Measurements from ENCODE around the gene CERS6.

The CERS6 gene

DNA sequence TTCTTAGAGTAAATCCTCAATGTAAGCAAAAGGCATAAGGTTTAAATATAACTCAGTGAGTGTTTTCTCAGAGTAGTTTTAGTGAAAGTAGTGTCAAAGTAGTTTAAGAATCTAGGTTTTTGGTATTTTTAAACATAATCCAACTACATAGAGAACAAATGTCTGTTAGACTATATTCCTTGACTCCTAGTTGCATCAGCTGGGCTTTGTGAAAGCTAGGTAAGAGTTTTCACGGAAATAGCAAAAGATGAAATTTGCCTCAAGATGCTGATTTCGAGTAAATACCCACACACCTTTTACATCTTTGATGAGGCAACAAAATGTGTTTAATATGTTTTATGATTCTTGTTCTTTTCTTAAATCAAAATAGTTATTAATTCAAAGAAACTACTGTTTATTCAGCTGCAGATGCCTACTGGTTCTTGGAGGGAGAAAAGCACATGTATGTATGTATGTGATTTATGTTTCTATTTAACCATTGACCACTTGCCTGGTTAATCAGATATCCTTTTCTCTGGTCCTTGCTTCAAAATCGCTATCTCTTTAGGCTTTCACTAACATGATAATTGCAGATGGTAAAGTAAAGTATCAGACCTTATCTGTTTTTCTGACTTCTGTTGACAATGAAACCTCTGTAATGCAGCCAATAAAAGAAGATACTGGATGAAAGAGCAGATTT, 229.0 kb downstream of the CERS6 start:
- no peak for DNase-seq

DNA sequence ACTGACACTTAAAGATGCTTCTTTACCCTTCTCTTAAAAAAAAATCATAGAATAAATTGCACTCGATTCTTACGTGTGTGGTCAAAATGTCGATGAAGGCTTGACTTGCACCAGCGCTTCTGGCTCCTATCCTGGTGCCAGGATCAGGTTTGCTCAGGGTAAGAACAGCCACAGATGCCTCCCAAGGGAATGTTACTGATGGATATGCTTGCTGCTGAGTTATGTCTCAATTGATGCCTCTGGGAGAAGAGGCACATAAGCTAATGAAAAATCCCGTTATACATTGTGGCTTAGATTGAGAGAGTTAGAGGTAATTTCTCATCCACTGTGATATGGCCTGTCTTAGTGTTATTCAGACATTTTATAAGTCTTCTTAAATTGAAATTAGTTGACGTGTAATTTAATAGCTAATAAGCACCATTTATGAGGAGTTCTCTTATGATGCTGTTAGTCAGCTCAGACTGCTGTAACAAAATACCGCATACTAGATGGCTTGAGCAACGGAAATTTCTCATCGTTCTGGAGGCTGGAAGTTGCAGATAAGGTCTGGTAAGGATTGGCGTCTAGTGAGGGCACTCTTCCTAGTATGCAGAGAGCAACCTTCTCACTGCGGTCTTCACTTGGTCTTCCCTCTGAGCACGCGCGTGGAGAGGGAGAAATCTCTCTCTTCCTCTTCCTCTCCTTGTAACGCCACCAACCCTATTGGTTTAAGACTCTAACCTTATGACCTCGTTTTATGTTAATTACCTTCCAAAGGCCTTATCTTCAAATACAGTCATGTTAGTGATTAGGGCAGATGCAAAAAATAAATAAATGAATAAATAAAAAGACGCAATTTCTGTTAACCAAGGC, 229.8 kb downstream of the CERS6 start:
- DNase-seq = no peak

GRCh38 chr2:168686452-168687191, 230.6 kb downstream of the CERS6 start:
- no peak for DNase-seq

DNA sequence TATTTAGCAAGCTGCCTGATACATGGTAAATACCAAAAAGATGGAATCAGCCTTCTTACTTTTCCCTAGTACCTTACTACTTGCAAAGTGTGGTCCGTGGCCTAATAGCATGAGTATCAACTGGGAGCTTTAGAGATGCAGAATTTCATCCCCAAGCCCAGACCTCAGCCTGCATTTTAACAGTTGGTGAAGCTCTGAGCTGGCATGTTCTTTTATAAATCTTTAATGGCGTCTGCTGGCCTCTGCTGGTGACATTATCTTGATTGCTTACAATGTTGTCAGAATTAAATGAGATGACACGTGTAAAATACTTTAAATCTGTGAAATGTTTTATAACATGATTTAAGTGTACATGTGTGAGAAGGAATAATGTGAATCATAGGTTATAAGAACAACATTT, 231.2 kb downstream of the CERS6 start:
- DNase-seq = no peak

- DNase-seq = no peak
Measured at GRCh38 chr2:168690381-168690885, 234.4 kb downstream of the CERS6 start.

DNA sequence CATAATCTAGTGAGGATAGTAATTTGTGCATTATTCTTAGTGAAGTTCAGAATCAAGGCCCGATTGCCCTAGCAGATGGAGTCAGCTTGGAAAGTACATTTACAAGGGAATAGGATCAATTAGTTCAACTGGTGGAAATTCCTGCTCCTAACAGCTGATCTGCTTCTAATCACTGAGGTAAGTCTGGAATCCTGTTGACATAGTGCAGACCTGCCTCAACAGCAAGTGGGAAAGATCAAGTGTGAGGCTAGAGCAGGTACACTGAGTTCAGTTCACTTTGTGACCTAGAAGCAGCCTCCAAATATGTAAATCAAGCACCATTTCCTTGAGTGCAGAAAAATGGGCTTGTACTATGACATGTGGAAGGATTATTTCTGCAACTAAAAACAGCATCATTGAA, 235.1 kb downstream of the CERS6 start:
- no peak for DNase-seq

GRCh38 chr2:168692132-168692744, 236.2 kb downstream of the CERS6 start:
- no peak for DNase-seq

GRCh38 chr2:168694173-168694572, 238.1 kb downstream of the CERS6 start:
- DNase-seq = no peak

- DNase-seq = no peak
Measured at GRCh38 chr2:168694866-168695265, 238.8 kb downstream of the CERS6 start.

GRCh38 chr2:168697668-168698121, 241.6 kb downstream of the CERS6 start:
- DNase-seq = no peak

DNA sequence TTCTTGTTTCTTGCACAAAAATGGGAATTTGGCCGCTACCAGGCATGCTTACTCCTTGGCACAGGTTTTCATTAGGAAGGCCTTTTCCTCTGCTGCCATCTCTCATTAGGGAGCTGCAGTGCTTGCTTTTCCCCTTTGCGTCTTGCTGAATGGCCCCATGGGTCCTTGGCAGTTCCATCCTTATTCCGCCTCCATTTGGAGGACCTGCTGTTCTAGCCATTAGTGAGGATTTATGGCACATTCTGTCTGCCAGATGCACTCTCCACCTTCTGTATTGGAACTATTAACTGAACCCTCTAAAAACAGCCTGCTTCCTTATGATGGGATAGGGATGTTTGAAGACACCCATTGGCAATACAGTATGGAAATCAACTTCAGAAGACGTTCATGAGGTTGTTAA, 242.9 kb downstream of the CERS6 start:
- no peak for DNase-seq

GRCh38 chr2:168699844-168700417, 243.9 kb downstream of the CERS6 start:
- DNase-seq = no peak

GRCh38 chr2:168700615-168701245, 244.7 kb downstream of the CERS6 start:
- DNase-seq = no peak

DNA sequence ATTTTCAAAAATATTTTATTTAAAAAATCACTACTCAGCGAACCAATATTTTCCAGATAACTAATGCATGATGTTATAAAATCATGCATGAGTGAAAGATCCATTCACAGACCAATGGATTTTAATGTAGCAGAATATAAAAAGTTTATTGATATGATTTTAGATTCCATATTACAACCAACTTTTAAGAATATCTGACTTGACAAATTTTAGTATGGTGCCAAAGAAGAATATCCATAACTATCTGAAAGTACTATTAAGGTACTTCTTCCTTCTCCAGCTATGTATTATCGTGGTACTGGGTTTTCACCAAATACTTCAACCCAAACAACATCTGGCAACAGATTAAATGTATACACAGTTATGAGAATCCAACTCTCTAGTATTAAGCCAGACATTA, 246.5 kb downstream of the CERS6 start:
- DNase-seq = no peak

- no peak for DNase-seq
Measured at GRCh38 chr2:168703926-168704325, 247.9 kb downstream of the CERS6 start.

DNA sequence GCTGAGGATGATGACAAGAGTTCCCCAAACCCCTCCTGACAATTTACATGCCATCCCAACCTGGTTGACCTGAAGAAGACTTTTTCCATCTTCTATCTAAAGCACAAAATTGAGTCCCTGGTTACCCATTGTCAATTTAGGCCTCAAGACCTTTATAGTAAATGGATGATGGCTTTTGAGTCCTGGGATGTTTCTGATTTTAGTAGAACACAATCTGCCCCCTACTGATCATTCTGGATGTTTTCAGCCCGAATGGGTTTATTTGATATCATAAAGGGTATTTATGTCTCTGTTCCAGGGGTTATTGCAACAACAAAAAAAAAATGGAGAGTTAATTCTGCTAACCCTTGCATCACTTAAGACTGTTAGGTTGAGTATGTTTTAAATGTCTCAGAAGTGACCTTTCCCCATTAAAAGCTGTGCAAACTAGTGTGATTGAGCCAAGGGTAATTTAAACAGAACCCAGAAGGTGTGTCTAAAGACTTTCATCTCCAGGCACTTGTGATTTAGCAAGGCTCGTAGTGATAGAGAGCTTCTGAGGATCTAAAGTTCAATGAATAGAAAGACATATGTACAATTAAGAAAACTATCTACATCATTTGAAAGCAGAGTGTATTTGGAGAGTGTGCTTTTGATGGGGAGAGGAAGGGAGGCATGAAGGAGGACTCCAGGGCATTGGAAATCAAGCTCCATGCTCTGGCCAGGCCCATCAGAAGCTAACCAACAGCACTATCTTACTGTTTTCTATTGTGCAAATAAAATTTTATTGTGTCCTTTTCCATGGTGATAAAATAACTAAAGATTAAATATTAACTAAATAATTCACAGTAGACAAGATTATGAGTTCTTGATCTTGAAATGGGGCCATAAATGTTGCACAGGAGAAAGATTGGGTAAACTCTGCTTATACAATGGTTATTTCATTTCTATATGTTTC, 249.7 kb downstream of the CERS6 start:
- no peak for DNase-seq

- no peak for DNase-seq
Measured at GRCh38 chr2:168706806-168707205, 250.7 kb downstream of the CERS6 start.

DNA sequence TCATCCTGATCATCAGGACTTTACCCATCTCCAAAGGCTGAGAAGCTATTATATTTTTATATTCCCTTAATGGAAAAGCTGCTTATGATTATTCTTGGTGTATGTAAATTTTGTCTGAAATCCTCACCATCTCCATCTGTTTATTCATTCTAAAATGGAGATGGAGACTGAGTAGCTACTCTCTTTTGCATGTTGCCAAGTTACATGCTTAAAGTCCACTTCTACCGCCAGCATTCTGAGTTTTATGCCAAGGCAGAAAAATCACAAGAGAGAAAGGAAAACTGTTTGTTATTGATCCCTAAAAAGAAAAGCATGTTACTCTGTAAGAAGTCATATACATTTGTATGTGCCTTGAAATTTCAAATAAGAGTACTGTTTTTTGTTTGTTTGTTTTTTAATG, 252.0 kb downstream of the CERS6 start:
- DNase-seq = no peak

- no peak for DNase-seq
Measured at GRCh38 chr2:168710754-168711467, 254.8 kb downstream of the CERS6 start.

DNA sequence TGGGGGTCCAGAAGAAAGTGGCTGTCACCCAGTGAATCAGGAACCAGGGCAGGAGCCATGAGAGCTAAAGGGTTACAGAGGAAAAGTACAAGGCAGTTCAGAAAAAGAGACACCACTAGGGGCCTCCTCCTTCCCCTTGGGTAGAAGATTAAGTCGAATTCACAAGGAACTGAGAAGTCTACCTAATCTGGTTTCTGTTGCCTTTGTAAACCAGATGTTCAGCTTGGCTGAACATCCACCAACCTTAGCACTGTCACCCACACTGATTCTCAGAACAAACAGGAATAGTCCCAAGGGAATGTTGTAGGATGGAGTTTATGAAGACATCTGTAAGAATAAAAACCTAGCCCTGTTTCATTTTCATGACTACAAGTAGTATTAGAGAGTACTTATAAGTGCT, 256.0 kb downstream of the CERS6 start:
- no peak for DNase-seq
